Stimulated activated CD8-positive, alpha-beta memory T cell treated with anti-CD3 and anti-CD28 coated beads, Interleukin-15, amount 100 ng/mL, for 48 hours (primary cell): Measurements from ENCODE around the gene TTC24.
"Not testable (repeated sequence)": the region's sequence is repeated elsewhere in the genome, so short reads cannot be mapped to it uniquely, and the experiment has no call there.

ENCODE experiments used
- DNase-seq, 2 donors: peaks; one replicate each; pipeline ENCODE4 v3.0.0-alpha.2; 2020; ENCODE audit warnings: low read depth in 2 of 2

Gene TTC24

GRCh38 chr1:156608981-156609380, 29.5 kb downstream of the TTC24 start:
- DNase-seq: no peak

- DNase-seq: not testable (repeated sequence)
Measured at GRCh38 chr1:156610072-156610471, 30.5 kb downstream of the TTC24 start.

GRCh38 chr1:156612666-156613065, 33.1 kb downstream of the TTC24 start:
- no peak for DNase-seq

GRCh38 chr1:156615946-156616345, 36.4 kb downstream of the TTC24 start:
- DNase-seq: no peak

GRCh38 chr1:156616463-156616862, 36.9 kb downstream of the TTC24 start:
- no peak for DNase-seq

- no peak for DNase-seq
Measured at GRCh38 chr1:156618853-156619581, 39.5 kb downstream of the TTC24 start, which contains the start of gene HAPLN2. TSS of gene HAPLN2 (plus strand) at chr1:156619415. CDS start at chr1:156623491, 4,076 bp downstream.

- DNase-seq: no peak
Measured at GRCh38 chr1:156619582-156619955, 40.0 kb downstream of the TTC24 start.

GRCh38 chr1:156622581-156623297, 43.2 kb downstream of the TTC24 start:
- no peak for DNase-seq

GRCh38 chr1:156623946-156624813, 44.7 kb downstream of the TTC24 start:
- DNase-seq: no peak

GRCh38 chr1:156624814-156625435, 45.4 kb downstream of the TTC24 start:
- no peak for DNase-seq

GRCh38 chr1:156625436-156626078, 46.0 kb downstream of the TTC24 start:
- peak in 1 of 2 donors; percentile 35 for DNase-seq

- DNase-seq: no peak
Measured at GRCh38 chr1:156626079-156626438, 46.5 kb downstream of the TTC24 start.

GRCh38 chr1:156627313-156627880, 47.9 kb downstream of the TTC24 start:
- DNase-seq: no peak

GRCh38 chr1:156629823-156630449, 50.4 kb downstream of the TTC24 start:
- no peak for DNase-seq

GRCh38 chr1:156631152-156631551, 51.6 kb downstream of the TTC24 start:
- not testable (repeated sequence) for DNase-seq

- DNase-seq: no peak
Measured at GRCh38 chr1:156632355-156632754, 52.8 kb downstream of the TTC24 start.
